HepG2 (cell line): ENCODE results near the gene MAVS.

Source experiments
- CEBPB ChIP-seq: IDR thresholded peaks from 2 replicates; pipeline ENCODE4 v1.6.1; 2011; ENCODE audit warnings: low read depth, low read length, improper control_type of control experiment, borderline replicate concordance
- POLR2A ChIP-seq, 2 experiments: IDR thresholded peaks; 2 replicates each; pipeline ENCODE4 v1.6.1; 2011; ENCODE audit warnings: low read depth in 2 of 2, low read length in 2 of 2, mild to moderate bottlenecking in 1 of 2, moderate library complexity in 1 of 2; ENCODE audit not compliant: insufficient read depth in 1 of 2
- ZBTB21 ChIP-seq: sonication (generic); formaldehyde crosslinking; IDR thresholded peaks from 2 replicates; pipeline ENCODE4 v1.4.0; 2020; ENCODE audit warnings: missing genetic modification reagents
- ZXDC ChIP-seq: sonication (generic); formaldehyde crosslinking; IDR thresholded peaks from 2 replicates; pipeline ENCODE4 v1.5.0; 2020; ENCODE audit warnings: mild to moderate bottlenecking, missing genetic modification reagents
- TF ChIP-seq, protein P1 (sequence below): sonication (generic); formaldehyde crosslinking; IDR thresholded peaks from 2 replicates; pipeline ENCODE4 v1.5.0; 2020; ENCODE audit warnings: mild to moderate bottlenecking, missing genetic modification reagents, moderate library complexity

DNA sequence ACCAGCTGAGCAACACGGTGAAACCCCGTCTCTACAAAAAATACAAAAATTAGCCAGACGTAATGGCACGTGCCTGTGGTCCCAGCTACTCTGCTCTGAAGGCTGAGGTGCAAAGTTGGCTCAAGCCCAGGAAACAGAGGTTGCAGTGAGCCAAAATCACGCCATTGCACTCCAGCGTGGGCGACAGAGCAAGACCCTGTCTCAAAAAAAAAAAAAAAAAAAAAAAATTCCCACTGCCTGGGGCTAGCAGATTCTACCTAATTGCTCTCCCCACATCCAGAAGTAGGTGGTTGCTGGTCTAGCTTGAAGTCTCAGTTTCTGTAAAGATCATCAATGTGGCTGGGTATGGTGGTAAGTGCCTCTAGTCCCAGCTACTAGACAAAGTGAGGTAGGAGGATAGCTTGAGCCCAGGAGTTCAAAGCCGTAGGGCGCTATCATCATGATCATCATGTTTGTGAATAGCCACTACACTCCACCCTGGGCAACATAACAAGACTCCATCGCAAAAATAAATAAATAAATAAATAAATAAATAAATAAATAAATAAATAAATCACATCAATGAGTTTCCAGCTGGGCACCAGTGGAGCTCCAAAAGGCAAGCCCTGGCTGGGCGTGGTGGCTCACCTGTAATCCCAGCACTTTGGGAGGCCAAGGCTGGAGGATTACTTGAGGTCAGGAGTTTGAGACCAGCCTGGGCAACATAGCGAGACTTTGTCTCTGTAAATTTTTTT, 32.6 kb upstream of the MAVS start:
- TF ChIP-seq, protein P1, sequence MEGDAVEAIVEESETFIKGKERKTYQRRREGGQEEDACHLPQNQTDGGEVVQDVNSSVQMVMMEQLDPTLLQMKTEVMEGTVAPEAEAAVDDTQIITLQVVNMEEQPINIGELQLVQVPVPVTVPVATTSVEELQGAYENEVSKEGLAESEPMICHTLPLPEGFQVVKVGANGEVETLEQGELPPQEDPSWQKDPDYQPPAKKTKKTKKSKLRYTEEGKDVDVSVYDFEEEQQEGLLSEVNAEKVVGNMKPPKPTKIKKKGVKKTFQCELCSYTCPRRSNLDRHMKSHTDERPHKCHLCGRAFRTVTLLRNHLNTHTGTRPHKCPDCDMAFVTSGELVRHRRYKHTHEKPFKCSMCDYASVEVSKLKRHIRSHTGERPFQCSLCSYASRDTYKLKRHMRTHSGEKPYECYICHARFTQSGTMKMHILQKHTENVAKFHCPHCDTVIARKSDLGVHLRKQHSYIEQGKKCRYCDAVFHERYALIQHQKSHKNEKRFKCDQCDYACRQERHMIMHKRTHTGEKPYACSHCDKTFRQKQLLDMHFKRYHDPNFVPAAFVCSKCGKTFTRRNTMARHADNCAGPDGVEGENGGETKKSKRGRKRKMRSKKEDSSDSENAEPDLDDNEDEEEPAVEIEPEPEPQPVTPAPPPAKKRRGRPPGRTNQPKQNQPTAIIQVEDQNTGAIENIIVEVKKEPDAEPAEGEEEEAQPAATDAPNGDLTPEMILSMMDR: no peak
- no peak for TF ChIP-seq CEBPB
- no peak for TF ChIP-seq ZXDC (CRISPR knock-in tag)
- TF ChIP-seq ZBTB21 (CRISPR knock-in tag): no peak
- TF ChIP-seq POLR2A (IDR thresholded peaks at IDR 0.05; ENCODE audit: insufficient read depth in 1 of 2, low read depth in 2 of 2, low read length in 2 of 2): no peak
